Measurements from ENCODE around the gene MAPK6. TPM values are rescaled to one million over a fixed set of nuclear protein-coding genes. Genes with fewer than 3 reads are reported as not detected.

MAPK6 gene
- total and polyA plus RNA-seq, 10 of the 15 experiments (the other 5 are each of a cell fraction or from before 2014, with no cell fraction given): 20.6 to 100 (median 52.6) TPM

GRCh38 chr15:52082197-52083036 is 63.4 kb downstream of the MAPK6 start:
- in situ Hi-C loops (cut with MboI) (no loop called here), intact Hi-C loops (cut with micrococcal nuclease; ENCODE audit: unreplicated experiment) (loop anchor here (1.0 kb wide), 1 partner anchor 21 kb away; no protein-coding TSS in a partner anchor)
- Histone ChIP-seq H4K20me1 (ENCODE audit: control insufficient read depth, insufficient read depth) (no peaks in the 10 kb centered on the region), H3K36me3 (ENCODE audit: control insufficient read depth in 2 of 2, insufficient read depth in 2 of 2, low read length in 1 of 2) (no peaks in the 10 kb centered on the region; a peak in 3 of 4 replicates), H3K79me2 (ENCODE audit: control insufficient read depth, insufficient read depth, low read length) (peaks cover 13% of the 10 kb centered on the region), H3K9me3 (replicated peaks; ENCODE audit: control insufficient read depth, insufficient read depth, low read length) (peaks cover 9% of the 10 kb centered on the region), H3K27me3 (replicated peaks in 1 of 2; ENCODE audit: control insufficient read depth in 2 of 2, insufficient read depth in 2 of 2, low read length in 1 of 2) (no peaks in the 10 kb centered on the region), H2AFZ (ENCODE audit: control insufficient read depth, low read depth, low read length) (peak overlapping the region; percentile 52), H3K4me2 (ENCODE audit: control insufficient read depth, insufficient read depth) (peak overlapping the region; percentile 88), H3K4me1 (ENCODE audit: control insufficient read depth, insufficient read depth, low read length) (peaks cover 32% of the 10 kb centered on the region), H3K27ac (ENCODE audit: control insufficient read depth, insufficient read depth) (peak overlapping the region; percentile 84), H3K9ac (ENCODE audit: control insufficient read depth, insufficient read depth, low read length) (peak overlapping the region; percentile 56), H3K4me3 (0 out of 2 replicates have a peak overlapping the region, but pooled peaks have one; percentile 17)
- DNase-seq (ENCODE audit: low read depth, low spot score) (peak; percentile 86), ATAC-seq (peak; percentile 82), FAIRE-seq (peak; percentile 54)
- WGBS (ENCODE audit: insufficient coverage, insufficient replicate concordance, low lambda C conversion rate, missing lambda C conversion rate): 46% methylated on average over 5 of the region's 5 CpGs
- ChIA-PET POLR2A (interaction anchor here (0.5 to 10.3 kb wide), 16 partner anchors 9 to 348 kb away, joined by 3 to 151 read pairs (median 5); partner anchors contain the start of gene BCL2L10), CTCF (interaction anchor here (0.9 to 11.1 kb wide), 16 partner anchors 10 to 148 kb away, joined by 3 to 251 read pairs (median 5); no protein-coding TSS in a partner anchor), SMC1A (ENCODE audit: uncharacterized antibody, unreplicated experiment) (interaction anchor here (0.7 to 11.2 kb wide), 30 partner anchors 8 to 152 kb away, joined by 3 to 272 read pairs (median 5); partner anchors contain the start of genes BCL2L10 and LEO1), RAD21 (ENCODE audit: unreplicated experiment) (interaction anchor here (0.7 to 10.3 kb wide), 22 partner anchors 13 to 146 kb away, joined by 3 to 203 read pairs (median 5); partner anchors contain the start of genes BCL2L10 and LEO1)
- no TSS peak for BruUV-seq (replicated peaks)
- TF ChIP-seq RAD21 (IDR thresholded peaks at IDR 0.05; ENCODE audit: insufficient read depth, low read depth, low read length) (peak; percentile 11; the same call in 1 of the 2 replicates), DPF2 (IDR thresholded peaks at IDR 0.05) (peak; percentile 42; the same call in 1 of the 2 replicates), RUNX3 (IDR thresholded peaks at IDR 0.05; ENCODE audit: low read length) (peak; percentile 96), BCL11A (IDR thresholded peaks at IDR 0.05; ENCODE audit: low read depth, low read length) (peak; percentile 42; the same call in 1 of the 2 replicates), SKIL (IDR thresholded peaks at IDR 0.05; ENCODE audit: low read depth, poor library complexity, severe bottlenecking) (peak; percentile 72), NFYB (IDR thresholded peaks at IDR 0.05; ENCODE audit: insufficient read depth, low read depth, low read length) (no peak), ZNF274 (IDR thresholded peaks at IDR 0.05; ENCODE audit: insufficient read depth, insufficient read length) (no peak), KDM1A (IDR thresholded peaks at IDR 0.05; ENCODE audit: borderline replicate concordance) (no peak), ZNF687 (IDR thresholded peaks at IDR 0.05) (peak; percentile 95), ATF7 (IDR thresholded peaks at IDR 0.05; ENCODE audit: low read depth) (peak; percentile 73; the same call in 1 of the 2 replicates), NR2C1 (IDR thresholded peaks at IDR 0.05) (no peak), TCF7 (IDR thresholded peaks at IDR 0.05; ENCODE audit: borderline replicate concordance) (no peak), CHD4 (IDR thresholded peaks at IDR 0.05) (no peak), LARP7 (IDR thresholded peaks at IDR 0.05) (peak; percentile 24; the same call in 1 of the 2 replicates), POLR2A (IDR thresholded peaks at IDR 0.05; ENCODE audit: low read depth, low read length) (no peak), MLLT1 (IDR thresholded peaks at IDR 0.05) (peak; percentile 82), NBN (IDR thresholded peaks at IDR 0.05) (peak; percentile 93)

Data from GM12878 (cell line).